GM12865 (cell line): ENCODE results near the gene CCDC192.

ENCODE experiments used
- DNase-seq: peaks from one replicate; pipeline ENCODE4 v3.0.0; 2010; ENCODE audit warnings: low read depth
- H3K4me3 ChIP-seq: 2 replicates; pipeline ENCODE4 v1.5.1; 2011; ENCODE audit warnings: mild to moderate bottlenecking, low read depth, low read length, control low read depth
- TF ChIP-seq, protein P1 (sequence below): IDR thresholded peaks from 2 replicates; pipeline ENCODE4 v1.5.1; 2011; ENCODE audit warnings: low read length, control low read depth, low read depth, inconsistent platforms; ENCODE audit not compliant: insufficient read depth; ENCODE audit errors: missing control alignments

CCDC192 gene

DNA sequence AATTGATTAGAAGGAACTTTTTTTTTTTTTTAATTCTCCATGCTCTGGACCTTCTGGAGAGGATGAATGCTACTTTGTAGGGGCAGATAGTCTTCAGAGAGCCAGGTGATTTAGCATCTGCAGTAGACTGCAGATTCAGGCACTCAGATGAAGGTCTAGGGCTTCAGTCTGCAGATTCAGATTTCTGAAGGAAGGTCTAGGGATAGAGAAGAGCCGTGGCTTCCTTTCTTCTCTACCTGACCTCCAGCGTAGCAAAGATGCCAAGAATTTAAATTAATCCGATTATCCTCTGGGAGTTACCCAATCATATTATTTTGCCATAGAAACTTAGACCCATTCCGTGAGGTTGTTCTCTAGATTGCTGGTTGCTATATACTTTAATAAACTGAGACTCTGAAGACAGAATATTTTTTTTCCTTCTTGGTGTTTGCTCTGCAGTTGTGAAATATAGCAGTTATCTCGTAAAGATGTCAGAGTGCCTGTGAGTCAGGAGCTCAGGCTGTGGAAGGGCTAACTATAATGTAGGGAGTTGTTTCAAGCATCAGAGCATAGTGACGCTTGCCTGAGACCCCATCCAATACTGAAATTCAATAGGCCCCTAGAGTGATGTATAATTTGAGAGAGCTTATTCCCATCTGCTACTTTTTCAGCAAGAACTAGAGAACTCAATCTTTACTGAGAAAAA, 247.7 kb downstream of the CCDC192 start:
- no peak overlapping the region for H3K4me3 ChIP-seq
- no peak for DNase-seq
- TF ChIP-seq, protein P1, sequence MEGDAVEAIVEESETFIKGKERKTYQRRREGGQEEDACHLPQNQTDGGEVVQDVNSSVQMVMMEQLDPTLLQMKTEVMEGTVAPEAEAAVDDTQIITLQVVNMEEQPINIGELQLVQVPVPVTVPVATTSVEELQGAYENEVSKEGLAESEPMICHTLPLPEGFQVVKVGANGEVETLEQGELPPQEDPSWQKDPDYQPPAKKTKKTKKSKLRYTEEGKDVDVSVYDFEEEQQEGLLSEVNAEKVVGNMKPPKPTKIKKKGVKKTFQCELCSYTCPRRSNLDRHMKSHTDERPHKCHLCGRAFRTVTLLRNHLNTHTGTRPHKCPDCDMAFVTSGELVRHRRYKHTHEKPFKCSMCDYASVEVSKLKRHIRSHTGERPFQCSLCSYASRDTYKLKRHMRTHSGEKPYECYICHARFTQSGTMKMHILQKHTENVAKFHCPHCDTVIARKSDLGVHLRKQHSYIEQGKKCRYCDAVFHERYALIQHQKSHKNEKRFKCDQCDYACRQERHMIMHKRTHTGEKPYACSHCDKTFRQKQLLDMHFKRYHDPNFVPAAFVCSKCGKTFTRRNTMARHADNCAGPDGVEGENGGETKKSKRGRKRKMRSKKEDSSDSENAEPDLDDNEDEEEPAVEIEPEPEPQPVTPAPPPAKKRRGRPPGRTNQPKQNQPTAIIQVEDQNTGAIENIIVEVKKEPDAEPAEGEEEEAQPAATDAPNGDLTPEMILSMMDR: no peak

DNA sequence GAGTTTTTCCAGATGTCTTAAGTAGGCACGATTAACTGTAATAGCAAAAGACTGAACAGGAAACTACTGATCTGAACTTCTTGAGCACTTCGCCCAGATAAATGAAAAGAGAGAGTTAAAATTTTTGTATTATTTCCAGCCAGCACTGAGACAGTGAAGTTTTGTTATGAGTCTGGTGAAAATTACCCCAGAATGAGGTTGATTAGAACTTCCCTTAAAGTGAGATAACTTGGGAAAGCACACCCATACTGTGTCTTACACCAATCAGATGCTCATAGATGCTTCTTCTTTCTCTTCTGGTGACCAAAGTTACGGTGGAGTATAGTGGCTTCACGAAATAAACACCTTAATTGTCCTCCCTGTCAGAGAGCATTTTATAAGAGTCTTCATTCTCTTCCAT, 248.6 kb downstream of the CCDC192 start:
- H3K4me3 ChIP-seq: no peak overlapping the region
- TF ChIP-seq, protein P1: no peak
- no peak for DNase-seq

DNA sequence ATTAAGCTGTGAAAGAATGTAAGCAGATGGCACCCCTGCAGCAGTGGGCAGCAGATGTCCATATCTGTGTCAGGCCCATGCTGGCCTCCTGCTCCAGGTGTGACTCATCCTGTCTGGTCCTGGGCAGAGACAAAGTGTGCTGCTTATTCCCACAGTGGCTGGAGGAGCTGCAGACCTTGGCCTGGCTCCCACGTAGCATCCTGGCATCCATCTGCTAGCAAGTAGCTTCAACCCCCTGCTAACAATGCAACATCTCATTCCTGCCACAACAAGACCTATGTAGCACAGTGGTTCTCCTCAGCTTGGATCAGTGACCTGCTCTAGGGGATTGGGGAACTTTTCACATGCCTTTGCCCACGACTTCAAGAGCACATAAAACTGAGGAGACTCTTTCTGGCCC, 254.0 kb downstream of the CCDC192 start:
- H3K4me3 ChIP-seq: no peak overlapping the region
- no peak for DNase-seq
- TF ChIP-seq, protein P1: no peak

DNA sequence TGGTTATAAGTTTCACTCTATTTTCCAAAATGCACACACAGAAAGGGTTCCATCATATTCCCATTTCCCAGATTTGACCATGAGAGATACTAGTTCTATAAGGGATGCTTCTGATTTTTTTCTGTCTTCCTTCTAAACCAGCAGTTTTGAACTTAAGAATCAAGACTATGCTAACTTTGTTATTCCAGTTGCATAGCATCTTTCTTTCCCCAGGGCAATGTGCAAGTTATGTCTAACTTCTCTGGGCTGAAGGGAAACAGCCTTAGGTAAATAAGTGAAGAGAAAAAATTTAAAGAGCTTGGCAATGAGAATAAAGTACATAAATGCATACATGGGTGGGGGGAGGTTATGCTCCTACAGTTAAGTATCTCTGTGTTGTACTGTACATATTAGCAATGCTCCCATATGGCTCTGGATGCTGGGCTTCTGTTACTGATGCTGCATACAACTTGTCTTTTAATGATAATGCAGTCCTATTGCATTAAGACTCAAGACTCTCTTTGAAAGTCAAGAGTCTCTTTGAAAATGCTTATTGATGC, 254.6 kb downstream of the CCDC192 start:
- H3K4me3 ChIP-seq: no peak overlapping the region
- TF ChIP-seq, protein P1: no peak
- no peak for DNase-seq

DNA sequence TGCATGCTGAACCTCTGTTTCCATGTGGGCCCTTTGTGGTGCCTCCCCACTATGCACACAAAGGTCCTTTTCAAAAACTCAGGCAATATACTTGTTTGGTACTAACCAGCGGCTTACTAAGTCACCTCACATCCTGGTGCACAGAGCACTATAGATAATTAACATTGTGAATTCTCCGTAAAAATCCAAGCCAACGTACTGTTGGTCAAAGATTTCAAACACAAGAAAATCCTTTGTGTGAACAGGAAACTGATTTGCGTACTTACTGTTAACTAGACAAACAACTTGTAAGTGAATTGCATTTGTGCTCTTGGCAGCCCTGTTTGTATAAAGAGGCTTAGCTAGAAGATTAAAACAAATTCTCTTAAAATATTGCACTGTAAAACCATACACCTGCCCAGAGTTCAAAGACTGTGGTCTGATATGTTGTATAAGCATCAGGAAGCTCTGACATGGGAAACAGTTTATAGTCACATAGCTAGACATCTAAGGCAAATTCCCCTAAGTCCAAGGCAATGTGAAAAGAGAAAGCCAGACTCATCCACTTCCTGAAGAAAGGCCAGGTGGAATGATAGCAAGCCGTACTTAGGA, 255.3 kb downstream of the CCDC192 start:
- TF ChIP-seq, protein P1: no peak
- no peak for DNase-seq
- H3K4me3 ChIP-seq: no peak overlapping the region

DNA sequence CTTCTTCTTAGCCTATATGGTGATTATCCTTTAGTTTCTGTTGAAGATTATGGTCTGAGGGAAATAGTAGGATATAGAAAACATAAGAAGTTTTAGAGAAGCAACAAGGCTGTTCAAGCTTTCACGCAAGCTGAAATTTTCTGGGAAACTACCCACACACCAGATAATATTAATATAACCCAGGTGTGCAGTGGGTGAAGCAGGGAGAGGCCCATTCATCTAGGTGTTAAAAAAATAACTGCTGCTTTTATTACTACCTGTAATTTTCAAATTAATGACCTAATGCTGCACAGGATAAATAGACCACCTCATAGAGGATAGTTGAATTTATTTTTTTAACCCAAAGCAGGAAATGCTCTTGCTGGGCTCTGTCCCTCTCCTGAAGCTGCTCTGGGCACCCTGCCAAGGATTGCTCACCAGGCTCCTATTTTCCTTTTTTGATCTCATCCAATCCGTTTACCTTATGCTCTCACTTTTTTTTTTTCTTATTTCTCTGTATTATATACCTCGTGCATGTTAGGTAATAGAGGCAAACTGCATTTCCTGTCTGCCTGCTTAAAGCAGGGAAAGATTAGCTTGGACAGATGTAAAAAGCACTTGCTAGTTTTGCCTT, 256.1 kb downstream of the CCDC192 start:
- TF ChIP-seq, protein P1: no peak
- H3K4me3 ChIP-seq: no peak overlapping the region
- DNase-seq: no peak

DNA sequence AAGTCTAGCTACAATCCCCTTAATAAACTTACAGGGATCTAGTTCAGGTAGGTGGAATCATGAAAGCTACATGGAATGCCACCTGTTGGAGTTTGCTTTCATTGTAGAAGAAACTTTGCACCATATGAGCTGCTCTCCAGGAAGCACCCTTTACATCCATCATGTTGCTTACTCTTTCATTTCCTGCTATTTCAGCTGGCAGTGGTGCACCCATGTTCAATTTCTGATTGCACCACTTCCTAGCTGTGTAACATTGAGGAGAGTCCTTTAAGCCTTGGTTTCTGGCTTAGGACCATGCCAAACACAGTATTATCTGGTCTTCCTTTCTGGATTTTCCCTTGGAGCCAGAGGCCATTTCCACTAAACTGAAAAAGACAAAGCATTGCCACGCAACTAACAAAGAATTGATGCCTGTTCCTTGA, 257.1 kb downstream of the CCDC192 start:
- no peak for DNase-seq
- TF ChIP-seq, protein P1: no peak
- H3K4me3 ChIP-seq: no peak overlapping the region
